Neutrophil (primary cell): ENCODE results near the gene MAPT.

Experiments used
- H3K27ac ChIP-seq: fragments of 200-600 bp; sonication (generic); 2 replicates; pipeline ENCODE4 v1.5.1; 2016; ENCODE audit warnings: mild to moderate bottlenecking, moderate library complexity
- H3K27me3 ChIP-seq: fragments of 200-600 bp; sonication (generic); 2 replicates; pipeline ENCODE4 v1.6.0; 2016; ENCODE audit warnings: mild to moderate bottlenecking
- H3K36me3 ChIP-seq: fragments of 200-600 bp; sonication (generic); 2 replicates; pipeline ENCODE4 v1.5.1; 2017
- H3K4me1 ChIP-seq, 2 experiments: fragments of 200-600 bp in 1 of 2; sonication (generic) in 1 of 2; 1 replicate in 1 of 2; 2 replicates in 1 of 2; pipeline versions ENCODE4 v1.5.1 to v1.6.1; 2013 to 2016; ENCODE audit warnings: low read depth in 1 of 2, low read length in 1 of 2, mild to moderate bottlenecking in 1 of 2, moderate library complexity in 1 of 2; ENCODE audit not compliant: control insufficient read depth in 1 of 2, insufficient read depth in 1 of 2
- H3K4me3 ChIP-seq, 2 experiments: fragments of 200-600 bp in 1 of 2; sonication (generic) in 1 of 2; 1 replicate in 1 of 2; 2 replicates in 1 of 2; pipeline ENCODE4 v1.5.1; 2013 to 2016; ENCODE audit warnings: low read depth in 1 of 2, low read length in 1 of 2, mild to moderate bottlenecking in 1 of 2, moderate library complexity in 1 of 2
- H3K9me3 ChIP-seq: fragments of 200-600 bp; sonication (generic); 2 replicates; pipeline ENCODE4 v1.5.1; 2016
- TF ChIP-seq, protein P1 (sequence below): fragments of 200-600 bp; sonication (generic); IDR thresholded peaks from 2 replicates; pipeline ENCODE4 v1.5.1; 2016; ENCODE audit warnings: antibody characterized with exemption

MAPT gene

DNA sequence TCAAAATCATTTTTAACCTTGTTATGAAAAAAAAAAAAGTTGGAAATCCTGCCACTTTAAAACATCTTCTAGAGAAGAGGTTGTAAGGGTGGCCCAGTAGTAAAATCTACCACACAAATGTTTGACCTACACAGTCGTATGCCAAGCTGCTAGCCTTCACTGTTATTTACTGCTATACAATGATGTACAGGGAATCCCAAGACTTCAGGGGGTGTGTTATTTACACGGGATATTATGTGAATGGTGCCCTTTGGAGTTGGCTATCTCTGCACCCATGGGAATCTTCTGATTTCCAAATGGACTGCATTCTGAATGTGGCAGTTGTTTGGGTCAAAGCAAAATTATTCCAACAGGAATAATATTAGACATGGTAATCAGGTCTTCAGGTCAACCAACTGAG, 150.6 kb downstream of the MAPT start:
- Histone ChIP-seq H3K36me3 (peaks cover 85% of the 10 kb centered on the region), H3K27ac (no peak overlapping the region), H3K4me3 (no peak overlapping the region), H3K9me3 (no peaks in the 10 kb centered on the region), H3K27me3 (no peaks in the 10 kb centered on the region), H3K4me1 (peaks cover 4 to 5% of the 10 kb centered on the region in 2 experiments)
- TF ChIP-seq, protein P1, sequence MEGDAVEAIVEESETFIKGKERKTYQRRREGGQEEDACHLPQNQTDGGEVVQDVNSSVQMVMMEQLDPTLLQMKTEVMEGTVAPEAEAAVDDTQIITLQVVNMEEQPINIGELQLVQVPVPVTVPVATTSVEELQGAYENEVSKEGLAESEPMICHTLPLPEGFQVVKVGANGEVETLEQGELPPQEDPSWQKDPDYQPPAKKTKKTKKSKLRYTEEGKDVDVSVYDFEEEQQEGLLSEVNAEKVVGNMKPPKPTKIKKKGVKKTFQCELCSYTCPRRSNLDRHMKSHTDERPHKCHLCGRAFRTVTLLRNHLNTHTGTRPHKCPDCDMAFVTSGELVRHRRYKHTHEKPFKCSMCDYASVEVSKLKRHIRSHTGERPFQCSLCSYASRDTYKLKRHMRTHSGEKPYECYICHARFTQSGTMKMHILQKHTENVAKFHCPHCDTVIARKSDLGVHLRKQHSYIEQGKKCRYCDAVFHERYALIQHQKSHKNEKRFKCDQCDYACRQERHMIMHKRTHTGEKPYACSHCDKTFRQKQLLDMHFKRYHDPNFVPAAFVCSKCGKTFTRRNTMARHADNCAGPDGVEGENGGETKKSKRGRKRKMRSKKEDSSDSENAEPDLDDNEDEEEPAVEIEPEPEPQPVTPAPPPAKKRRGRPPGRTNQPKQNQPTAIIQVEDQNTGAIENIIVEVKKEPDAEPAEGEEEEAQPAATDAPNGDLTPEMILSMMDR: no peak

DNA sequence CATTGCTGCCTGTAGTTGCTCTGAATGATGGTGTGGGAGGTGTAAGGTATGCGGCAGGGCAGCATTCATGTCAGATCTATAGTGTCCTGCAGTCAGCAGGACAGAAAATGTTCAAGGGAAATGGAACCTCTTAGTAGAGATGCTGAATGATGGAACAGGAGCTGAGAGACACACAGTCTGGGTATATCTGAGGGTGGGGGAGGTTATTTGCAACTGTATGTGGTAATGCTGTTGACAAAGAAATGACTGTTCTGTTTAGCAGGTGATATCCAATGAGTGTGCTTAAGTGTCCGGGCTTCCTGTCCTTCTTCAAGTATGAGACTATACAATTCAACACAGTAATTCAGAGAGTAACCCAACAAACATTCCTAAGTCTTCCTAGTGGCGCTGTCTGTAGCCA, 151.3 kb downstream of the MAPT start:
- Histone ChIP-seq H3K36me3 (peaks cover 85% of the 10 kb centered on the region), H3K27ac (peak overlapping the region; percentile 6), H3K27me3 (no peaks in the 10 kb centered on the region), H3K4me3 (no peak overlapping the region), H3K4me1 (peaks cover 4 to 5% of the 10 kb centered on the region in 2 experiments), H3K9me3 (no peaks in the 10 kb centered on the region)
- TF ChIP-seq, protein P1: no peak

DNA sequence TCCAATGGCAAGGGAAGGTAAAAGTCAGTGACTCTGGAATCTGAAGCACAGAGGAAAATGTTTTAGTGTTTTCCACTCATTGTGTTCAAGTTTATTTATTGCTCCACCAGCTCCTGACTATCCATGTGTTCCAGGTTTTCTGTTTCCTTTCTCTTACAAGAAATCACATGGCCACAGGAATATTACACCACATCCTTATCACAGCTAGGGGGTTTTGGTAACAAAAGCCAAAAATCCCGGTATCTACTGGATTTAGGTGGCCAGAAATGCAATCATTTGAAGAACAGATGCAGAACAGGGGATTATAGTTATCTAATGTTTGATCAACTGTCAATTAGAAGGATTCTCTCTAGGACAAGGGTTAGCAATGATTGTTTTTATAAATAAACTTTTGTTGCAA, 152.6 kb downstream of the MAPT start:
- H3K4me3 ChIP-seq: no peak overlapping the region
- H3K27me3 ChIP-seq: no peaks in the 10 kb centered on the region
- peak overlapping the region; percentile 4 for H3K27ac ChIP-seq
- peaks cover 4 to 5% of the 10 kb centered on the region in 2 experiments for H3K4me1 ChIP-seq
- H3K9me3 ChIP-seq: no peaks in the 10 kb centered on the region
- TF ChIP-seq, protein P1: no peak
- H3K36me3 ChIP-seq: peaks cover 79% of the 10 kb centered on the region

DNA sequence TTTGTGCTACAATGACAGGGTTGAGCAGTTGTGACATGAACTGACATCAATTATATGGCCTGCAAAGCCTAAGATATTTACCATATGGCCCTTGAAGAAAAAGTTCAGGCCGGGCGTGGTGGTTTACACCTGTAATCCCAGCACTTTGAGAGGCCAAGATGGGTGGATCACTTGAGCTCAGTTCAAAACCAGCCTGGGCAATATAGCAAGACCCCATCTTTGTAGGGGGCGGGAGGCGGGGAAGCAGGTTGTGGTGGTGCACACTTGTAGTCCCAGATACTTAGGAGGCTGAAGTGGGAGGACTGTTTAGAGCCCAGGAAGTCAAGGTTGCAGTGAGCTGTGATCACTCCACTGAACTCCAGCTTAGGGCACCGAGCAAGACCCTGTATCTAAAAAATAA, 153.0 kb downstream of the MAPT start:
- H3K4me3 ChIP-seq: no peak overlapping the region
- TF ChIP-seq, protein P1: no peak
- H3K9me3 ChIP-seq: no peaks in the 10 kb centered on the region
- H3K36me3 ChIP-seq: peaks cover 74% of the 10 kb centered on the region
- H3K4me1 ChIP-seq: peaks cover 4 to 5% of the 10 kb centered on the region in 2 experiments
- no peaks in the 10 kb centered on the region for H3K27me3 ChIP-seq
- H3K27ac ChIP-seq: peak overlapping the region; percentile 4

DNA sequence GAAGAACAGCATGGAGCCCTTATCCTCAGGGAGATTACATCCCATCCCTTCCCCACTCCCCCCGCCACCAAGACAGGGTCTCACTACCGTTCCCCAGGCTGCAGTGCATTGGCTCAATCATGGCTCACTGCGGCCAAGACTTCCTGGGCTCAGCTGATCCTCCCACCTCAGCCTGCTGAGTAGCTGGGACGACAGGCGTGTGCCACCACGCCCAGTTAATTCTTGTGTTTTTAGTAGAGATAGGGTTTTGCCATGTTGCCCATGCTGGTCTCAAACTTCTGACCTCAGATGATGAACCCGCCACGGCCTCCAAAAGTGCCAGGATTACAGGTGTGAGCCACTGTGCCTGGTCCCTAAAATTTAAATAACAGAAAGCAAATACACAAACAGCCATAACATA, 153.5 kb downstream of the MAPT start:
- Histone ChIP-seq H3K4me3 (no peak overlapping the region), H3K27me3 (no peaks in the 10 kb centered on the region), H3K4me1 (peaks cover 4 to 5% of the 10 kb centered on the region in 2 experiments), H3K36me3 (peaks cover 72% of the 10 kb centered on the region), H3K27ac (no peak overlapping the region), H3K9me3 (no peaks in the 10 kb centered on the region)
- TF ChIP-seq, protein P1: no peak

DNA sequence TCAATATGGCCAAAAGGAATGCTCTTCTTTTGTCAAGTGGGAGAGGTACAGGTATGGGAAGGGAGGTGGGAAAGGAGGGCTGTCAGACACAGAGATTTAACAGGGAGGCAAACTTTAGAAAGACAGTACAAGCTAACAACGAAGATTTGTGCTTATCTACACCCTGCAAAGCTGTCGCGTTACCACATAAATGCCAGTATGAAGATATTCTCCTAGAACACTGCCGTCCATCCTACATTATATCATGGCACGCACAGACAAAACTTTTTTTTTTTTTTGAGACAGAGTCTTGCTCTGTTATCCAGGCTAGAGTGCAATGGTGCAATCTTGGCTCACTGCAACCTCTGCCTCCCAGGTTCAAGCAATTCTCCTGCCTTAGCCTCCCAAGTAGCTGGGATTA, 155.3 kb downstream of the MAPT start:
- no peaks in the 10 kb centered on the region for H3K4me1 ChIP-seq
- no peaks in the 10 kb centered on the region for H3K9me3 ChIP-seq
- H3K4me3 ChIP-seq: no peak overlapping the region
- H3K27me3 ChIP-seq: no peaks in the 10 kb centered on the region
- peaks cover 67% of the 10 kb centered on the region for H3K36me3 ChIP-seq
- no peak overlapping the region for H3K27ac ChIP-seq
- TF ChIP-seq, protein P1: no peak
